HCT116 (cell line): ENCODE results near the gene COX6A2. TPM values are rescaled to one million over a fixed set of nuclear protein-coding genes. Genes with fewer than 3 reads are reported as not detected.

Source experiments
- ATAC-seq: fragments of 200-7000 bp; cut with Tn5 transposase; 2 replicates; pipeline ENCODE4 v1.9.1; 2020; ENCODE audit warnings: mild to moderate bottlenecking, moderate library complexity
- BruUV-seq: library from RNA; stranded (reverse); fragments of 400-500 nt; replicated peaks from 2 replicates; lab custom pipeline; 2021; lab: Mats Ljungman, UMichigan
- CTCF ChIA-PET: fragments of 300-600 bp; sonication (Branson Sonifier 250); formaldehyde crosslinking; loops from one replicate; lab custom pipeline; 2021; ENCODE audit warnings: antibody characterized with exemption; lab: Charles Lee
- POLR2A ChIA-PET: fragments of 300-600, 350-600 bp; sonication (Branson Sonifier 250); formaldehyde crosslinking; loops from one replicate; lab custom pipeline; 2021; ENCODE audit warnings: antibody characterized with exemption; lab: Charles Lee
- RAD21 ChIA-PET, 2 experiments: fragments of 300-600 bp; sonication (Branson Sonifier 250); formaldehyde crosslinking; loops; one replicate each; lab custom pipeline; 2023; ENCODE audit warnings: low total read pairs in 2 of 2; ENCODE audit not compliant: uncharacterized antibody in 2 of 2, unreplicated experiment in 2 of 2, low non-redundant PET in 1 of 2; lab: Charles Lee
- DNase-seq: peaks from one replicate; pipeline ENCODE4 v3.0.0-alpha.2; 2010; ENCODE audit warnings: low read depth, low spot score
- H2AFZ ChIP-seq: fragments of 200-600 bp; shearing (Covaris generic), sonication (generic); 2 replicates; pipeline ENCODE4 v1.6.1; 2017; ENCODE audit warnings: low read depth, mixed run types, mixed read lengths, antibody characterized with exemption, low read length; ENCODE audit not compliant: poor library complexity, severe bottlenecking
- H3K27ac ChIP-seq: 2 replicates; pipeline ENCODE4 v1.5.1; 2012; ENCODE audit warnings: low read depth, low read length
- H3K27me3 ChIP-seq: fragments of 200-600 bp; sonication (generic); 2 replicates; pipeline ENCODE4 v1.6.1; 2016; ENCODE audit warnings: mixed run types, low read length, mixed read lengths; ENCODE audit not compliant: insufficient read depth
- H3K36me3 ChIP-seq, 2 experiments: fragments of 200-500 bp in 1 of 2; fragments of 200-600 bp in 1 of 2; sonication (Bioruptor generic) in 1 of 2; sonication (generic) in 1 of 2; 2 replicates each; pipeline versions ENCODE4 v1.5.1 to v1.6.1; 2014 to 2016; ENCODE audit warnings: low read length in 2 of 2, inconsistent platforms in 1 of 2, mixed read lengths in 1 of 2, mixed run types in 1 of 2; ENCODE audit not compliant: insufficient read depth in 2 of 2, control insufficient read depth in 1 of 2
- H3K4me1 ChIP-seq, 2 experiments: fragments of 200-600 bp in 1 of 2; sonication (generic) in 1 of 2; 2 replicates each; pipeline versions ENCODE4 v1.5.1 to v1.6.1; 2012 to 2017; ENCODE audit warnings: low read length in 2 of 2, inconsistent platforms in 1 of 2, mild to moderate bottlenecking in 1 of 2, mixed read lengths in 1 of 2, mixed run types in 1 of 2, moderate library complexity in 1 of 2; ENCODE audit not compliant: insufficient read depth in 2 of 2, control insufficient read depth in 1 of 2
- H3K4me2 ChIP-seq: fragments of 200-600 bp; sonication (generic); 2 replicates; pipeline ENCODE4 v1.6.1; 2017; ENCODE audit warnings: mixed run types, low read length, mixed read lengths
- H3K4me3 ChIP-seq, 2 experiments: fragments of 200-600 bp in 1 of 2; sonication (generic) in 1 of 2; replicated peaks in 1 of 2; 2 replicates each; pipeline ENCODE4 v1.5.1; 2011 to 2016; ENCODE audit warnings: low read length in 2 of 2, control low read depth in 1 of 2, low read depth in 1 of 2, mild to moderate bottlenecking in 1 of 2, mixed read lengths in 1 of 2, mixed run types in 1 of 2
- H3K79me2 ChIP-seq: fragments of 200-600 bp; sonication (generic); 2 replicates; pipeline ENCODE4 v1.6.1; 2017; ENCODE audit warnings: mild to moderate bottlenecking, mixed run types, low read length, moderate library complexity, mixed read lengths; ENCODE audit not compliant: insufficient read depth
- H3K9ac ChIP-seq: fragments of 200-600 bp; sonication (generic); 2 replicates; pipeline ENCODE4 v1.6.1; 2016; ENCODE audit warnings: low read length, mixed read lengths
- H3K9me2 ChIP-seq: fragments of 200-600 bp; sonication (generic), shearing (Covaris generic); 2 replicates; pipeline ENCODE4 v1.6.1; 2017; ENCODE audit warnings: mixed run types, mild to moderate bottlenecking, moderate library complexity; ENCODE audit not compliant: insufficient read depth
- H3K9me3 ChIP-seq, 2 experiments: fragments of 200-500 bp in 1 of 2; fragments of 200-600 bp in 1 of 2; sonication (Bioruptor generic) in 1 of 2; sonication (generic) in 1 of 2; 2 replicates each; pipeline ENCODE4 v1.6.1; 2014 to 2017; ENCODE audit warnings: low read length in 2 of 2, mixed read lengths in 2 of 2, inconsistent platforms in 1 of 2, low read depth in 1 of 2, mild to moderate bottlenecking in 1 of 2, mixed run types in 1 of 2, moderate library complexity in 1 of 2; ENCODE audit not compliant: control insufficient read depth in 1 of 2, insufficient read depth in 1 of 2
- H4K20me1 ChIP-seq: fragments of 200-600 bp; sonication (generic), shearing (Covaris generic); 2 replicates; pipeline ENCODE4 v1.6.1; 2017; ENCODE audit warnings: mixed run types, mild to moderate bottlenecking, moderate library complexity; ENCODE audit not compliant: insufficient read depth
- CTCF ChIP-seq, 3 experiments: fragments of 200-600 bp in 1 of 3; sonication (generic) in 1 of 3; IDR thresholded peaks in 2 of 3; conservative IDR thresholded peaks in 1 of 3; 2 replicates each; pipeline ENCODE4 v1.5.1; 2012 to 2017; ENCODE audit warnings: low read depth in 2 of 3, low read length in 2 of 3, antibody characterized with exemption in 1 of 3, borderline replicate concordance in 1 of 3, control low read depth in 1 of 3, mild to moderate bottlenecking in 1 of 3, mixed read lengths in 1 of 3, mixed run types in 1 of 3, moderate library complexity in 1 of 3; ENCODE audit not compliant: insufficient read depth in 1 of 3
- RAD21 ChIP-seq: IDR thresholded peaks from 2 replicates; pipeline ENCODE4 v1.6.1; 2012; ENCODE audit warnings: low read depth, mild to moderate bottlenecking
- YY1 ChIP-seq: IDR thresholded peaks from 2 replicates; pipeline ENCODE4 v1.6.1; 2011; ENCODE audit warnings: low read length, low read depth, moderate library complexity, mild to moderate bottlenecking; ENCODE audit not compliant: insufficient replicate concordance; ENCODE audit errors: extremely low read depth
- intact Hi-C: fragments of 100-400 bp; cut with micrococcal nuclease; formaldehyde crosslinking; loops from 2 replicates; pipeline ENCODE4 v1.10.0; 2022
- total RNA-seq: library from RNA; stranded (reverse); gene quantifications from one replicate; pipeline ENCODE4 v1.2.1, GENCODE V29; 2021; ENCODE audit not compliant: unreplicated experiment
- TF ChIP-seq, protein P1 (sequence below): IDR thresholded peaks from 2 replicates; pipeline ENCODE4 v1.6.1; 2012; ENCODE audit warnings: low read depth

Gene COX6A2
- total RNA-seq, 1 experiment from 2014 or later = not detected

GRCh38 chr16:31456988-31457360 lies 28.8 kb upstream of the COX6A2 start (continued):
- TF ChIP-seq YY1 = no peak

DNA sequence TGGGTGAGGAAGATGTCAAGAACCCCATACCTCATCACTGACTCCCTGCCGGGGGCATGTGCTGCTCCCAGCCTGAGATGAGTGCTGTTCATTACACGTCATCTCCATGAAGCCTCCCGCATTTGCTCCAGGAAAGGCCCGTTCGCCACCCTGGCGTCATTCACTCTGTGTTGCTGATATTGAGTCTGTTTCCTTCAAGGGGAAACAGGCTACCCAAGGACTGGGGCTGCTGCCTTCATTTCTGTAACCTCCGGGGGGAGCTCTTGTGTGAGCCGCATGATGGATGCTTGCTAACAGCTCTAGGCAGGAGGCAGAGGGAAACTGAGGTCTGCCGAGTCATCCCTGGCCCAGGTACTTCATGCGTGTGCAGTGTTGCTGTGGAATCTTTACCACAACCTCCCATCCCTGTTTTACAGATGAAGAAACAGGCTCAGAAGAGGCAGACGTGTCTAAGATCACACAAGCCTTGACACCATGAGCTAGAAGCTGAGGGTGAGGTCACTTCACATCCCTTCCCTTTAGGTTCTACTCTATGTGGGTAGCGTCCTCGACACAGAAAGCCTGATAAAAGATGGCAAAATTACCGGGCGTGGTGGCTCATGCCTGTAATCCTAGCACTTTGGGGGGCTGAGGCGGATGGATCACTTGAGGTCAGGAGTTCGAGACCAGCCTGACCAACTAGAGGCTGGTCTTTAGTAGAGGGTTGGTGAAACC lies 27.6 kb upstream of the COX6A2 start:
- Histone ChIP-seq H3K4me2 (no peak overlapping the region), H3K36me3 (no peaks in the 10 kb centered on the region), H3K4me1 (peaks cover 30 to 70% of the 10 kb centered on the region in 2 experiments), H3K9ac (no peak overlapping the region), H3K9me3 (no peaks in the 10 kb centered on the region), H3K79me2 (peaks cover 36% of the 10 kb centered on the region)
- no TSS peak for BruUV-seq
- ATAC-seq (no peak), DNase-seq (no peak)
- CTCF ChIA-PET = interaction anchor here (1.1 to 6.0 kb wide), 4 partner anchors 12 to 503 kb away, joined by 3 to 36 read pairs (median 6); partner anchors contain the start of gene ZNF843
- intact Hi-C loops = loop anchor here (5.0 to 10.0 kb wide), 3 partner anchors 241 to 381 kb away; partner anchors contain the start of genes PRSS8, PYDC1, TRIM72 and ZNF646
- RAD21 ChIA-PET = no interaction called here
- TF ChIP-seq, protein P1, sequence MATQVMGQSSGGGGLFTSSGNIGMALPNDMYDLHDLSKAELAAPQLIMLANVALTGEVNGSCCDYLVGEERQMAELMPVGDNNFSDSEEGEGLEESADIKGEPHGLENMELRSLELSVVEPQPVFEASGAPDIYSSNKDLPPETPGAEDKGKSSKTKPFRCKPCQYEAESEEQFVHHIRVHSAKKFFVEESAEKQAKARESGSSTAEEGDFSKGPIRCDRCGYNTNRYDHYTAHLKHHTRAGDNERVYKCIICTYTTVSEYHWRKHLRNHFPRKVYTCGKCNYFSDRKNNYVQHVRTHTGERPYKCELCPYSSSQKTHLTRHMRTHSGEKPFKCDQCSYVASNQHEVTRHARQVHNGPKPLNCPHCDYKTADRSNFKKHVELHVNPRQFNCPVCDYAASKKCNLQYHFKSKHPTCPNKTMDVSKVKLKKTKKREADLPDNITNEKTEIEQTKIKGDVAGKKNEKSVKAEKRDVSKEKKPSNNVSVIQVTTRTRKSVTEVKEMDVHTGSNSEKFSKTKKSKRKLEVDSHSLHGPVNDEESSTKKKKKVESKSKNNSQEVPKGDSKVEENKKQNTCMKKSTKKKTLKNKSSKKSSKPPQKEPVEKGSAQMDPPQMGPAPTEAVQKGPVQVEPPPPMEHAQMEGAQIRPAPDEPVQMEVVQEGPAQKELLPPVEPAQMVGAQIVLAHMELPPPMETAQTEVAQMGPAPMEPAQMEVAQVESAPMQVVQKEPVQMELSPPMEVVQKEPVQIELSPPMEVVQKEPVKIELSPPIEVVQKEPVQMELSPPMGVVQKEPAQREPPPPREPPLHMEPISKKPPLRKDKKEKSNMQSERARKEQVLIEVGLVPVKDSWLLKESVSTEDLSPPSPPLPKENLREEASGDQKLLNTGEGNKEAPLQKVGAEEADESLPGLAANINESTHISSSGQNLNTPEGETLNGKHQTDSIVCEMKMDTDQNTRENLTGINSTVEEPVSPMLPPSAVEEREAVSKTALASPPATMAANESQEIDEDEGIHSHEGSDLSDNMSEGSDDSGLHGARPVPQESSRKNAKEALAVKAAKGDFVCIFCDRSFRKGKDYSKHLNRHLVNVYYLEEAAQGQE = no peak
- TF ChIP-seq RAD21 (peak; percentile 41), CTCF (IDR thresholded peaks at IDR 0.05 in 2 of 3, conservative IDR thresholded peaks at IDR 0.05 in 1 of 3; ENCODE audit: borderline replicate concordance in 1 of 3, insufficient read depth in 1 of 3, low read depth in 2 of 3, low read length in 2 of 3) (peak in 2 of 3 experiments; percentile 58 to 67; a peak in 4 of 6 replicates)
- TF ChIP-seq, all 23 proteins: peak for 2
- H3K27ac ChIP-seq = no peak overlapping the region
- H3K9me2 ChIP-seq = no peaks in the 10 kb centered on the region
- H3K27me3 ChIP-seq = no peaks in the 10 kb centered on the region
- no peaks in the 10 kb centered on the region for H4K20me1 ChIP-seq
- POLR2A ChIA-PET = interaction anchor here (1.0 kb wide), 1 partner anchor 15 kb away, joined by 3 read pairs; no protein-coding TSS in a partner anchor
- H2AFZ ChIP-seq = no peak overlapping the region
- H3K4me3 ChIP-seq = no peak overlapping the region
